ENCODE results near the gene POLN. TPM values are rescaled to one million over a fixed set of nuclear protein-coding genes. Genes with fewer than 3 reads are reported as not detected.

Gene POLN
- polyA plus RNA-seq, 1 experiment, result 1.5 TPM

DNA sequence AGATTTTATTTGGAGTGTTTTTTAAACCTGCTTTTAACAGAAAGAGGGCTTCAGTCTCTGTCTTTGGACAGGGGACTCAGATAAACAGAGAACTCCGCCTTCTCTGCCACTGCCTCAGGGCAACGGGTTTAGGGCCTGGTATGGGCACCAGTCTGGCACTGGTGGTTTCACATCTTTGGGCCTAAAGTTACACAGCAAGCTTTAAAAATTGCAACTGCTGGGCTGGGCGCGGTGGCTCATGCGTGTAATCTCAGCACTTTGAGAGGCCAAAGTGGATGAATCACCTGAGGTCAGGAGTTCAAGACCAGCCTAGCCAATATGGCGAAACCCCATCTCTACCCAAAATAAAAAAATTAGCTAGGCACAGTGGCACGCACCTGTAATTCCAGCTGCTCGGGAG is 193.1 kb downstream of the POLN start:
- TF ChIP-seq, protein P1, sequence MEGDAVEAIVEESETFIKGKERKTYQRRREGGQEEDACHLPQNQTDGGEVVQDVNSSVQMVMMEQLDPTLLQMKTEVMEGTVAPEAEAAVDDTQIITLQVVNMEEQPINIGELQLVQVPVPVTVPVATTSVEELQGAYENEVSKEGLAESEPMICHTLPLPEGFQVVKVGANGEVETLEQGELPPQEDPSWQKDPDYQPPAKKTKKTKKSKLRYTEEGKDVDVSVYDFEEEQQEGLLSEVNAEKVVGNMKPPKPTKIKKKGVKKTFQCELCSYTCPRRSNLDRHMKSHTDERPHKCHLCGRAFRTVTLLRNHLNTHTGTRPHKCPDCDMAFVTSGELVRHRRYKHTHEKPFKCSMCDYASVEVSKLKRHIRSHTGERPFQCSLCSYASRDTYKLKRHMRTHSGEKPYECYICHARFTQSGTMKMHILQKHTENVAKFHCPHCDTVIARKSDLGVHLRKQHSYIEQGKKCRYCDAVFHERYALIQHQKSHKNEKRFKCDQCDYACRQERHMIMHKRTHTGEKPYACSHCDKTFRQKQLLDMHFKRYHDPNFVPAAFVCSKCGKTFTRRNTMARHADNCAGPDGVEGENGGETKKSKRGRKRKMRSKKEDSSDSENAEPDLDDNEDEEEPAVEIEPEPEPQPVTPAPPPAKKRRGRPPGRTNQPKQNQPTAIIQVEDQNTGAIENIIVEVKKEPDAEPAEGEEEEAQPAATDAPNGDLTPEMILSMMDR (IDR thresholded peaks at IDR 0.05; ENCODE audit: insufficient read depth, low read depth, low read length), result no peak
- Histone ChIP-seq H3K36me3 (ENCODE audit: control insufficient read depth, insufficient read depth, low read length) (no peaks in the 10 kb centered on the region; the same call in 1 of the 2 replicates), H3K27me3 (ENCODE audit: control insufficient read depth, insufficient read depth, low read length) (peaks cover 8% of the 10 kb centered on the region), H3K4me3 (ENCODE audit: low read depth, low read length) (no peak overlapping the region)
- no peak for DNase-seq (ENCODE audit: low read depth)
- ChIA-PET POLR2A (no interaction called here), CTCF (no interaction called here)

DNA sequence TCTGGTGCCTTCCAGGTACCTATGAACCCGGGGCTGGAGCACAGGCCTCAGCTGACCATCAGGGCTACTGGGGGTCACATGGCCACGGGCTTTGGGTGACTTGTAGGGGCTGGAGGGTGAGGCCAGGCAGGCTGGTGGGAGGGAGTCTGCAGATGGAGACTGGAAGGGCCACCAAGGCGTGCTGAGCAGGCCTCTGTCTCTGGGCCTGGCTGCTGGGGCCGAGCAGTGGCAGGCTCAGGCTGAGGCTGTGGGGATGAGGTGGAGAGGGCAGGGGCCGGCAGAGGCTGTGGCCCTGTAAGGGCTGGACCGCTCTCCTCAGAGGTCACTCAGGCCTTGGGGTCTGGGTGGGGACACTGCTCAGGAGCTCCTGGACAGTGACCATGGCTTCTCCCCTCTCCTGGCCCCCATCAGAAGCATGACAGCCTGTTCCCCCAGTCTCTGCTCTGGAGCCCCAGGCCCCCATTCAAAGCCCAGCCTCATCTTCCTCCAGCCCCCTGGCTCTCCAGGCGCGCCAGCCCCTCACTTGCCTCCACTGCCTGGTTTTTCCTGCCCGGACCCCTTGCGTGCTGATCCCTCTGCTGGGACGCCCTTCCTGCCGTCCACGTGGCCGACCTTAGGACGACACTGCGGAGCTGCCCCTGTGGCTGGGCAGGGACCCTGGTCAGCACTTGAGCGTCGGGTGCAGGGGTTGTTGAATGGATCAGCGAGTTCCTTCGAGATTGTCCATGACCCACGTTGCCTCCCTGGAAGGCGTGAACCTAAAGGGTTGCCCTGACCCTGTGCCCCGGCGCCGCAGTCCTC is 193.9 kb downstream of the POLN start:
- Histone ChIP-seq H3K36me3 (ENCODE audit: control insufficient read depth, insufficient read depth, low read length) (no peaks in the 10 kb centered on the region; the same call in 1 of the 2 replicates), H3K27me3 (ENCODE audit: control insufficient read depth, insufficient read depth, low read length) (peaks cover 8% of the 10 kb centered on the region), H3K4me3 (ENCODE audit: low read depth, low read length) (no peak overlapping the region)
- DNase-seq (ENCODE audit: low read depth), result no peak
- CTCF ChIA-PET, result no interaction called here
- POLR2A ChIA-PET, result no interaction called here
- TF ChIP-seq, protein P1 (IDR thresholded peaks at IDR 0.05; ENCODE audit: insufficient read depth, low read depth, low read length), result no peak

GRCh38 chr4:2047031-2047660 is 194.8 kb downstream of the POLN start:
- CTCF ChIA-PET, result no interaction called here
- Histone ChIP-seq H3K4me3 (ENCODE audit: low read depth, low read length) (no peak overlapping the region), H3K36me3 (ENCODE audit: control insufficient read depth, insufficient read depth, low read length) (no peaks in the 10 kb centered on the region; the same call in 1 of the 2 replicates), H3K27me3 (ENCODE audit: control insufficient read depth, insufficient read depth, low read length) (peaks cover 6% of the 10 kb centered on the region)
- POLR2A ChIA-PET, result no interaction called here
- TF ChIP-seq, protein P1 (IDR thresholded peaks at IDR 0.05; ENCODE audit: insufficient read depth, low read depth, low read length), result no peak
- DNase-seq (ENCODE audit: low read depth), result no peak

DNA sequence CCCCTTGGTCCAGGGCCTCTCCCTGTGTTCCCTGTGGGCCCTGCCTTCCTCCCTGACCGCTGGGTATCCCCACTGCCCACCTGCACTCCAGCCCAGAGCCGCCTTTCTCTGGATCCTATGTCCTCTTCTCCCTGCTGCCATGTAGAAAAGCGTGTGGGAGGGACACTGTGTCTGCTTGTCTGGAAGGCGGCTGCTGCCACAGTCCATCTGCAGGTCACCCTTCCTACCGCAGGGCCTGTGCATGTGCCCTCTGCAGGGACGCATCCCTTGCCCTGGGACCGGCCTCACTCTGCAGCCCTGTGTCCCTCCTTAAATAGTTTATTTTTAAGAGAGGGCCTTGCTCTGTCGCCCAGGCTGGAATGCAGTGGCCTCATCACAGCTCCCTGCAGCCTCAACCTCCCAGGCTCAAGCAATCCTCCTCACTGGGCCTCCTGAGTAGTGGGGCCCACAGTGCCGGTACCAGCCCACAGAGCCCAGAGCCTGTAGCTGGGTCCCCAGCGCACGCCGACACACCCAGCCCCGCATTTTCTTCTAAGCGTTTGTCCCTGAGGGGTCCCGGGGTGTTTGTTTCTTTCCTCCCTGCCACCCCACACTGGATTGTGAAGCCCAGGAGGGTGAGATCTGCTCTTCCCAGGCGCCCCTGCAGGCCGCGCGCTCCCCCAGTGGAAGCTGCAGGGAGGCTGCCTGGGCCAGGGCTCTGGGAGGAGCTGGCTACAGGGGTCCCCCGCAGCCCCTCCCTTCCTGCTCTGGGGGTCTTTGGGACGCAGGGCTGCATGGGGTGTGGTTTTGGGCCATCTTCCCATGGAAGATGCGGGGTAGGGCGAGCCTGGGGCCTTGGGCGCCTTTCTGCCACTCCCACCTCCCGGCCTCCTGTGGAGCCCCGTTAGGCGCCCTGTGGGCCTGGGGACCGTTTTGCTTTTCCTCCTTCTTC is 195.6 kb downstream of the POLN start:
- H3K27me3 ChIP-seq (ENCODE audit: control insufficient read depth, insufficient read depth, low read length), result peaks cover 8% of the 10 kb centered on the region
- CTCF ChIA-PET, result interaction anchor here (1.2 kb wide), 1 partner anchor 11 kb away, joined by 5 read pairs; no protein-coding TSS in a partner anchor
- POLR2A ChIA-PET, result no interaction called here
- TF ChIP-seq, protein P1 (IDR thresholded peaks at IDR 0.05; ENCODE audit: insufficient read depth, low read depth, low read length), result no peak
- no peak for DNase-seq (ENCODE audit: low read depth)
- H3K36me3 ChIP-seq (ENCODE audit: control insufficient read depth, insufficient read depth, low read length), result no peaks in the 10 kb centered on the region; the same call in 1 of the 2 replicates
- H3K4me3 ChIP-seq (ENCODE audit: low read depth, low read length), result no peak overlapping the region

Measured in BJ (cell line).